ENCODE results near the gene PID1.

PID1 gene

DNA sequence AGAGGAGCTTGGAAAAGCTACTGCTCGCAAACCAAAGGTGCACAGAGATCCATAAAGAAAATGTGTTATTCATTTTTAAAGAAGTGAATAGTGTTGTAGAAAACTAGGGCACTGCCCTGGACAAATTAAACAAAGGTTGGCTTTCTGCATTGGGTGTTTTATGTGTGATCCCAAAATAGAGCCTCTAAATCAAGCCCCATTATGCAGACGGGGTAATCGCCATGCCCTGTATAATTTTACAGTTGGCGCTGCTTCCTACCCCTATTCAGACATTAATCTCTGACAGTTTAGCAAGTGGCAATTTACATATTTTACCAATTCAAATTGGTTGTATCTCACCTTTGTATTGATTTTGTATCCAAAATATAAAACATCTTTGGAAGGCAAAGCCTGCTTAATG is 109.1 kb downstream of the PID1 start:
- no peak overlapping the region for H3K4me3 Mint-ChIP-seq
- no peaks in the 10 kb centered on the region for H3K9me3 Mint-ChIP-seq
- H3K27me3 Mint-ChIP-seq (ENCODE audit: low read depth) = peaks cover 3% of the 10 kb centered on the region
- no peak overlapping the region for H3K27ac Mint-ChIP-seq
- H3K4me1 Mint-ChIP-seq = no peaks in the 10 kb centered on the region
- no peaks in the 10 kb centered on the region for H3K36me3 Mint-ChIP-seq (ENCODE audit: low read depth)
- TF ChIP-seq, protein P1, sequence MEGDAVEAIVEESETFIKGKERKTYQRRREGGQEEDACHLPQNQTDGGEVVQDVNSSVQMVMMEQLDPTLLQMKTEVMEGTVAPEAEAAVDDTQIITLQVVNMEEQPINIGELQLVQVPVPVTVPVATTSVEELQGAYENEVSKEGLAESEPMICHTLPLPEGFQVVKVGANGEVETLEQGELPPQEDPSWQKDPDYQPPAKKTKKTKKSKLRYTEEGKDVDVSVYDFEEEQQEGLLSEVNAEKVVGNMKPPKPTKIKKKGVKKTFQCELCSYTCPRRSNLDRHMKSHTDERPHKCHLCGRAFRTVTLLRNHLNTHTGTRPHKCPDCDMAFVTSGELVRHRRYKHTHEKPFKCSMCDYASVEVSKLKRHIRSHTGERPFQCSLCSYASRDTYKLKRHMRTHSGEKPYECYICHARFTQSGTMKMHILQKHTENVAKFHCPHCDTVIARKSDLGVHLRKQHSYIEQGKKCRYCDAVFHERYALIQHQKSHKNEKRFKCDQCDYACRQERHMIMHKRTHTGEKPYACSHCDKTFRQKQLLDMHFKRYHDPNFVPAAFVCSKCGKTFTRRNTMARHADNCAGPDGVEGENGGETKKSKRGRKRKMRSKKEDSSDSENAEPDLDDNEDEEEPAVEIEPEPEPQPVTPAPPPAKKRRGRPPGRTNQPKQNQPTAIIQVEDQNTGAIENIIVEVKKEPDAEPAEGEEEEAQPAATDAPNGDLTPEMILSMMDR (IDR thresholded peaks at IDR 0.05; ENCODE audit: unreplicated experiment in 3 of 3) = no peak

DNA sequence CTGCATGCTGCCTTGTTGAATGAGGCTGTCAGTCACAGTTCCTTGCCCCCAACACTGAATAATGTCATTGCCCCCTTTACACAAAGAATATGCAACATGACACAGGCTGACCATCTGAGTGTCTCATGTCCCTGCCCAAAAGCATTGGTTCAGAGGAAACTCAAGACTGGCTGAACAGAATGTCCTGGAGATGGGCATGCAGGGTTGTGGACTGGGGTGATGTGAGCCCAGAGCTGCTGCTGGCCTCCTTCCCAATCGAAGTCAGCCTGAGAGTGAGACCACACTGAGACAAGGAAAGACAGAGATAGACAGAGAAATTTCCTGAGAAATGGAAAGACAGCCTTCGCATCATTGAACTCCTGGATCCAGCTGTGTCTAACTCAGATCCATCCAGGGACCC is 110.1 kb downstream of the PID1 start:
- Mint-ChIP-seq H3K9me3 (no peaks in the 10 kb centered on the region), H3K27me3 (ENCODE audit: low read depth) (peaks cover 3% of the 10 kb centered on the region), H3K36me3 (ENCODE audit: low read depth) (no peaks in the 10 kb centered on the region), H3K4me3 (no peak overlapping the region), H3K27ac (no peak overlapping the region), H3K4me1 (no peaks in the 10 kb centered on the region)
- TF ChIP-seq, protein P1 (IDR thresholded peaks at IDR 0.05; ENCODE audit: unreplicated experiment in 3 of 3) = no peak

DNA sequence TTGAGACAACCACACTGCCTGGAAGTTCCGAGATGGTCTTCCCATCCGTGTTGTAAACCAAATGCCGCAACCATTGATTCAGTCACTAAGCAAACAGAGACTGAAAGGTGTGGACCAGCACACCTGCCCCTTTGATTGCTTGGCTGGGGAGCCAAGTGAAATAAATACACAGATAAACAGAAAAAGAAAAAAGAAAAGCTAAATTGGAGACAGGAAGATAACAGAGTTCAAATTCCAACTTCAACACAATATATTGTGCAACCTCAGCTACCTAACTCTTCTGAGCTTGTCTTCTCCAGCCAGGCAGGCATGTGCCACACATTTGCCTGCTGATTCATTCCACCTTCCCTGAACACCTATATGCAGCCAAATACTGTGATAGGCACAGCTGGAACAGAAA is 110.9 kb downstream of the PID1 start:
- H3K27me3 Mint-ChIP-seq (ENCODE audit: low read depth) = peaks cover 3% of the 10 kb centered on the region
- no peaks in the 10 kb centered on the region for H3K9me3 Mint-ChIP-seq
- no peaks in the 10 kb centered on the region for H3K4me1 Mint-ChIP-seq
- H3K4me3 Mint-ChIP-seq = no peak overlapping the region
- TF ChIP-seq, protein P1 (IDR thresholded peaks at IDR 0.05; ENCODE audit: unreplicated experiment in 3 of 3) = no peak
- no peaks in the 10 kb centered on the region for H3K36me3 Mint-ChIP-seq (ENCODE audit: low read depth)
- no peak overlapping the region for H3K27ac Mint-ChIP-seq

DNA sequence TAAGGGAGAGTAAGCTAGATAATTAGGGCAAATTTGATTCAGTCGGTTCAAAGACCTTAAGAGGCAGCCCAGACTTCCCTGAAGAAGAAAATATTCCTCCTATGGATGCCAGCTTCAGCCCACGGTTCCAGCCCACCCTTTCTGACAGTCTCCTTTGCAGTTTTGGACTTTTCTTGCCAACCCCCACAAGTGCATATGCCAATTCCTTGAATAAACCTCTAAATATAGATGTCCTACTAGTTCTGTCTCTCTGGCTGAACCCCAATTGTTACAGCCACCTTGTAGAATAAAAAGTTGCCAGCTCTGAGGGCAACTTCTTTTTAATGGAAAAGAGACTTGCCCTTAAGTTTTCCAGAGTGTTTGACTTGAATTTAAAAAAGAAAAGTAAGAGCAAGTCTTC is 111.7 kb downstream of the PID1 start:
- H3K4me1 Mint-ChIP-seq = no peaks in the 10 kb centered on the region
- no peak overlapping the region for H3K4me3 Mint-ChIP-seq

DNA sequence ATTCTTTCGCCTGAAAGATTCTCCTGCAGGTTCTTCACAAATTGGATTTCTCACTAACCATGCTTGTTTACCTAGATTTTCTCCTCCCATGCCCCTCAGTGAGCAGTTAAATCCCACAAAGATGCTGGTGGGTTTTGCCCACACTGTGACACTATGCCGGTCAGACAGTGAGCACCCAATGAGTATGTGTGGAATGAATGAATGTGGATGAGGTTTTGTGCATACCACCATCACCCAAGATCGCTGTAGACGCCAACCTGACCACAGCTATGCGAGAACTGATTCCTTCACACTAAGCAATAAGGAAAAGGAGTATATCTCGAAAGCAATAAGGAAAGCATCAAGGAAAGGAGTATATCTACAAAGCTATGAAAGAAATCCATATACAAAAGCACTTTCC is 116.7 kb downstream of the PID1 start:
- no peak overlapping the region for H3K27ac Mint-ChIP-seq
- H3K4me1 Mint-ChIP-seq = no peaks in the 10 kb centered on the region
- no peaks in the 10 kb centered on the region for H3K36me3 Mint-ChIP-seq (ENCODE audit: low read depth)
- H3K9me3 Mint-ChIP-seq = no peaks in the 10 kb centered on the region
- H3K4me3 Mint-ChIP-seq = no peak overlapping the region
- H3K27me3 Mint-ChIP-seq (ENCODE audit: low read depth) = peaks cover 3% of the 10 kb centered on the region
- TF ChIP-seq, protein P1 (IDR thresholded peaks at IDR 0.05; ENCODE audit: unreplicated experiment in 3 of 3) = no peak

More for the DNA sequence above, 111.7 kb downstream of the PID1 start:
- Mint-ChIP-seq H3K36me3 (ENCODE audit: low read depth) (no peaks in the 10 kb centered on the region), H3K27ac (no peak overlapping the region), H3K9me3 (no peaks in the 10 kb centered on the region), H3K27me3 (ENCODE audit: low read depth) (peaks cover 3% of the 10 kb centered on the region)
- TF ChIP-seq, protein P1 (IDR thresholded peaks at IDR 0.05; ENCODE audit: unreplicated experiment in 3 of 3) = no peak

DNA sequence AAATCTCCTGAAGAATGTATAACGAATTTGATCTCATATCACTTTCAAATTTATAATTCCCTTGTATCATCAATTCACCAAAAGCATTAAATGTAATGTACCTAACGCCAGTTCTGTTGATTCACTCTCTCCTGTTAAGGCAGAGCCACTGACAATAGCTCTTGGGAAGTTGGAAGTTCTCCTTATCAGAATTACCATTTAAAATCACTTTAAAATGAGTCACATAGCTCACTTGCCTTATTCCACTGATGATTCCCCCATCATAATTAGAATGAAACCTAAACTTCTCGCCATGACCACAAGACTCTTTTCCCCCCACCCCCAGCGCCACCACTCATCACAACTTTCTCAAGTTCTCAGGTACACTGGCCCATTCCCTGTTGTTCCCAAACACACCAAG is 117.1 kb downstream of the PID1 start:
- no peaks in the 10 kb centered on the region for H3K9me3 Mint-ChIP-seq
- H3K4me1 Mint-ChIP-seq = no peaks in the 10 kb centered on the region
- H3K4me3 Mint-ChIP-seq = no peak overlapping the region
- H3K27me3 Mint-ChIP-seq (ENCODE audit: low read depth) = peaks cover 3% of the 10 kb centered on the region
- TF ChIP-seq, protein P1 (IDR thresholded peaks at IDR 0.05; ENCODE audit: unreplicated experiment in 3 of 3) = no peak
- H3K27ac Mint-ChIP-seq = no peak overlapping the region
- H3K36me3 Mint-ChIP-seq (ENCODE audit: low read depth) = no peaks in the 10 kb centered on the region

Data from nephron (organoid).